Nucleus accumbens (tissue), 56 donors: ENCODE measurements around the gene EID2.

Experiments used
- DNase-seq, 56 donors: peaks; one replicate each; lab custom pipeline; 2025; lab: John Stamatoyannopoulos, UW

Gene EID2

DNA sequence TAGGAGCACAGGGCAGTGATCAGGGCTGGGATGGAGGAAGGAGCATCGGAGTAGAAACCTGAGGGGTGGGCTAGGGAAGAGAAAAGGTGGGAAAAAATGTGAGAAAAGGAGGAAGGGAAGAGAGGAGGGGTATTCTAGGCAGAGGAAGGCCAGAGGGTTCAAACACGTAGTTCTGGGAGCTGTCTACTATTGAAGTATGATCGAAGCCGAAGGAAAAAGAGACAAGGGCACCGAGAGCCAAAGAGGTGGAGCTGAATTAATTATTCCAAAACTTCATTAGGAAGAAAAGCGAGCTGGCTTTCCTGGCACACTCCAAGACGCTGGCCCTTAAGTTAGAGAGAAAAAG lies 33.4 kb downstream of the EID2 start:
- DNase-seq: no peak

DNA sequence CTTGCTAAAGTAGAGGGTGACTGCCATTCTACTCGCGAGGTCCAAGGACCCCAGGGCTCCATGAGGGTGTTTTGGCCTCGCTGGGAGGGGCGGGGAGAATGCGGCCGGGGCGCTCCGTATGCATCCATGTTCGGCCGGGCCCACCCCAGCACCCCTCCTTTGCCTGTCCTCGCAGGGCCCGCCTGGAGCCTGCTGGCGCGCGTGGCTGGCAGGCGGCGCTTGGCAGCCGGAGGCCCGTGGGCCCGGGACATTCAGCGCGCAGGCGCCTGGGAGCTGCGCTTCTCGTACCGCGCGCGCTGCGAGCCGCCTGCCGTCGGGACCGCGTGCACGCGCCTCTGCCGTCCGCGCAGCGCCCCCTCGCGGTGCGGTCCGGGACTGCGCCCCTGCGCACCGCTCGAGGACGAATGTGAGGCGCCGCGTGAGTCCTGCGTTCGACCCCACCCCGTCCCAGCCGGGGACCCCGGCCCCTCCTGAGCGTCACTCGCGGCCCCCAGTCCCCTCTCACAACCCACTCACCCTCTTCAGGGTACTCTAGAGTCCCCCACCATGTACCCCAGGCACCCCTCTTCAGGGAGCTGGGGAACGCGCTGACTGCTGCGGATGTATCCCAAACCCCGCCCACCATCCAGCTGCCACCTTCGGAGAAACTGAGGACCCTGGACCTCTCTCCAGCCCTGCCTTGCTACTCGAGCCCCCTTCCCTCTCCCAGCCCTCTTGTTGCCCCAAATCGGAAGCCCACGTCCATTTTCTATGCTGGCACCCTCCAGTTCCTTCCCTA lies 37.1 kb downstream of the EID2 start:
- DNase-seq: peak in 3 of 56 donors; percentile 7 to 30 (median 13)

DNA sequence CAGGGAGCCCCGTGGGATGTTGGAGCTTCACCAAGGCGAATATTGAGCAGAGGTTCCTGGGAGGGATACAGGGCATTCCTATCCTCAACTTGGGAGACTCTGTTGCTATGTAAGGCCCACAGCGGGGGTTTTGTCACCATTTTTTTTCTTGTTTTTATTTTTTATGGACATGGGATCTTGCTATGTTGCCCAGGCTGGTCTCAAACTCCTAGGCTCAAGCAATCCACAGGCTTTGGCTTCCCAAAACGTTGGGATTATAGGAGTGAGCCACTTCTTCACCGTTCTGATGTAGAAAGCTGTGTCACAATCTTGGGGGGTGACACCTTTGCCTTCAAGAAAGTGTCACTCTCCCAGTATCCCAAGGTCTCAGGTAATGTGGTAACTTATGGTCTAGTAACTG lies 38.6 kb downstream of the EID2 start:
- DNase-seq: no peak

DNA sequence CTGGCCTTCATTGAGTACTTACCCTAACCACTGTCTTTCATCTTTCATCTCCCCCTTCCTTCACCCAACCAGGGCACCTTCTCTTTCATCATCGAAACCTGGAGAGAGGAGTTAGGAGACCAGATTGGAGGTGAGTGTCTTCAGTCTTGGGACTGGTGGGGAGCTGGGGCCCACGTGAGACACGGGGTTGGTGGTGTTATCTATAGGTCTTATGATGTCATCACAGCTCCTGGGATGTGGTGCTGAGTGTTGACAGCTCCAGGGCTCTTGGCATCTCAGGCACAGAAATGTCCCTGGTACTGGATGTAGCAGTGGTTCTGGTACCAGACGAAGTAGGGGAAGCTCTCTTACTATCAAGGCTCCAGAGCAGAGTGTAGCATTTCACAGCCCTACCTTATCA lies 39.4 kb downstream of the EID2 start:
- no peak for DNase-seq

DNA sequence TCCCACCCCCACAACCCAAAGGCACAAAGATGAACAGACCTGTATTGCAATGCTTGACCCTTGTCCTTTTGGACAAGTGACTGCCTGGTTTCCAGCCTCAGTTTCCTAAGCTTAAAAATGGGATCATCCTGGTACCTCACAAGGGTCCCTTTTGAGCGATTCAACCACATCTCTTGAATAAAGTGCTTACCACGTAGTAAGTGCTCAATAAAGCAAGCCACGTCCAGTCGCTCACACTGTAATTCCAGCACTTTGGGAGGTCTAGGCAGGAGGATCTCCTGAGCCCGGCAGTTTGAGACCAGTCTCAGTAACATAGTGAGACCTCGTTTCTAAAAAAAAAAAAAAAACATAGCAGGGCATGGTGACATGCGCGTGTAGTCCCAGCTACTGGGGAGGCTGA lies 40.0 kb downstream of the EID2 start:
- no peak for DNase-seq

DNA sequence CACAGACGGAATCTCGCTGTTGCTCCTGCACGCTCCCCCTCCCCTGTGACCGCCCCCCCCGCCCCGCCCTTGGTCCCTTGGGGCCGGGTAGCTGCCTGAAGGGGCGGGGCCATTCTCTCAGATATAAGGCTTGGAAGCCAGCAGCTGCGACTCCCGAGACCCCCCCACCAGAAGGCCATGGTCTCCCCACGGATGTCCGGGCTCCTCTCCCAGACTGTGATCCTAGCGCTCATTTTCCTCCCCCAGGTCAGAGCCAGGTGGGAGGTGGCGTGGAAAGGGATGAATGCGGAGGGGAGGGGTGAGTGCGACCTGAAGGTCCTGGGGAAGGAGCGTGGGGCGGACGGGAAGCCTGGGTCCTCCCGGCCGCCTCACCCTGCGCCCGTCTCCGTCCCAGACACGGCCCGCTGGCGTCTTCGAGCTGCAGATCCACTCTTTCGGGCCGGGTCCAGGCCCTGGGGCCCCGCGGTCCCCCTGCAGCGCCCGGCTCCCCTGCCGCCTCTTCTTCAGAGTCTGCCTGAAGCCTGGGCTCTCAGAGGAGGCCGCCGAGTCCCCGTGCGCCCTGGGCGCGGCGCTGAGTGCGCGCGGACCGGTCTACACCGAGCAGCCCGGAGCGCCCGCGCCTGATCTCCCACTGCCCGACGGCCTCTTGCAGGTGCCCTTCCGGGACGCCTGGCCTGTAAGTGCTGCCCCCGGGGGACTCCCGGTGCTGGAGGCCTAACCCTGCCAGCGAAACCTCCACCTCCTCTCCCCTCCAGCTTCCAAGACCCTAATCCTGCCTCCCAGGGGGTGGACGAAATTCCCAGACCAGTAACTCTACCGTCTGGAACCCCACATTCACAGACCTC lies 40.9 kb downstream of the EID2 start, which contains the start of gene DLL3:
Gene DLL3, plus strand, starts transcription at position 150 of the 845 bp plus-strand sequence. Its CDS starts 28 bp downstream, at position 178.
- DNase-seq: peak in 4 of 56 donors; percentile 3 to 43 (median 22)

DNA sequence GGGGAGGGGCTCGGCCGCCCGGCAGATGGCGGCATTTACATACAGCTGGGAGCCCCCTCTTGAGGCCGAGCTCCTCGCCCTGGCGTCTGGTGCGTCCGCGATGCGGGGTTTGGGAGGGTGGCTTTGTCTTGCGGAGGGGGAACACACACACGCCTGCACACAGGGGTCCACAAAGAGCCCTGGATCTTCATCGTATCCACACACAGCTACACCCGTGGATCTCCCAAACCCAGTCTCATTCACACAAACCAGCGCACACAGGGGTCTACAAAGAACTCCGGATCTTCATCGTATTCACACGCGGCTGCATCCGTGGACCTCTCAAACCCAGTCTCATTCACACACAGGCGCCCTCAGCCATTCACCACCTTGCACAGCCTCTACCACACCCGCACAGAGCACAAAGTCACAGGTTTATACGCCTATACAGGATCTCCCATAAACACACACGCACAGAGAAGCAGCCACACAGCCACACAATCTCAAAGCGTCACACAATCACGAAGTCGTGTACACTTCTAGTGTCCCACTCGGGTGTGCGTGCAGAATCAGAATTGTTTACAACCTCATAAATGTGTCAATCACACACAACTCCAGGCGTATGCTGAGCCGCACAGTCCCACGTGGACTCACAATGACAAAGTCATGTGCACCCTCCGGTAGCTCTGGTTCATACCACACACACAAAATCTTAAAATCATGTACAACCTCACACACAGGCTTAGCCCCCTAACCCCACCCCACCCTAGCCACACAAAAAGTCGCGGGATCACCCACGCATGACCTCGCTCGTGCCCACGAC lies 41.8 kb downstream of the EID2 start:
- peak in 31 of 56 donors; percentile 7 to 52 (median 20) for DNase-seq

DNA sequence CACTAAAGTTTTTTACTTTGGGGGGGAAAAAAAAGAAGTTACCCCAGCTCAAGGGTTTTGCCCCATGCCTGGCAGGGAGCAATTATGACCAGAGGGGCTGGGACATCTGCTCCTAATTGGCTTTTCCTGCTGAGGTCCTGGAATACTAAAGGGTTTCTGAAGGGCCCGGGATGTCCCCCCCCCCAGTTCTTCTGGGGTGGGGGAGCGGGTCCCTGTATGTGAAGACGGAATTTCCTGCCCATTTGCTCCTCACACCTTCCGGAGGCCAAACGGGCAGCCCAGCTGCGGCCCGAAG lies 42.3 kb downstream of the EID2 start:
- peak in 1 of 56 donors; percentile 6 for DNase-seq

DNA sequence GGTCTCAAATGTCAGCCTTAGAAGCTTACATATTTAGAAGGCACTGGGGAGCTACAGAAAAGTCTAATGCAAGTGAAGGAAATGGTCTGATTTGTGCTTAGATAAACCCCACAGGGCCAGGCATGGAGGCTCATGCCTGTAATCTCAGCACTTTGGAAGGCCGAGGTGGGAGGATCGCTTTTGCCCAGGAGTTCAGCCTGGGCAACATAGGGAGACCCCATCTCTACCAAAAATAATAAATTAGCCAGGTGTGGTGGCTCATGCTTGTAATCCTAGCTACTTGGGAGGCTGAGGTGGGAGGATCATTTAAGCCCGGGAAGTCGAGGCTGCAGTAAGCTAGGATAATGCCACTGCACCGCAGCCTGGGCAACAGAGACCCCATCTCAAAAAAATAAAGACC lies 43.9 kb downstream of the EID2 start:
- no peak for DNase-seq

DNA sequence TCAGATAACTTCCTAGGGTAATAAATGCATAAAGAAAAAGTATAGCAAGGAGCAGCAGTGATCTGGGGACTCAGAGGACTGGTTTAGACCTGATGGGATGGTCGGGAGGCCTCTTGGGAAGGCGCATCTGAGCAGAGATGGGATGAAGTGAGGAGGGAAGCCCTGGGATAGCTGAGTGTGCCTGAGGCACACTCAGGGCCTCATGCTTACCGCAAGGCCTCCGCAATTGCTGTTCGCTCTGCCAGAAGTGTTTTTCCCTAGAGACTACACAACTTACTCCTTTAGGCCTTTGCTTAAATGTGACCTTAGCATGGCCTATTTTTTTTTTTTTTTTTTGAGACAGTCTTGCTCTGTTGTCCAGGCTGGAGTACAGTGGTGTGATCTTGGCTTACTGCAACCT lies 45.3 kb downstream of the EID2 start:
- DNase-seq: no peak

DNA sequence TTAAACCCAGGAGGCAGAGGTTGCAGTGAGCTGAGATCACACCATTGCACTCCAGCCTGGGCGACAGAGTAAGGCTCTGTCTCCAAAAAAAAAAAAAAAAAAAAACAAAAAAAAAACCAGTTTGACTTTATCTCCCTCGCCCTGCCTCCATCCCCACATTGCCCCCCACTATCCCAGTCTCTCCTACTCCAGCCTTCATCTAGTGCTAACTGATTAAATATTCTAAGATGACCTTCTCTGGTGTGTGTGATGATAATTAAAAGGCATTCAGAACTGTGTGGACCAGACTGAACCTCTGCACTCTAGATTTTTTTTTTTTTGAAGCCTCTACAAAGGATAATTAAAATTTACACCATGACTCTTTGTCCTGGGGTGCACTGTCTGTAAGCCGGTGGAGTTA lies 47.2 kb downstream of the EID2 start:
- DNase-seq: no peak

DNA sequence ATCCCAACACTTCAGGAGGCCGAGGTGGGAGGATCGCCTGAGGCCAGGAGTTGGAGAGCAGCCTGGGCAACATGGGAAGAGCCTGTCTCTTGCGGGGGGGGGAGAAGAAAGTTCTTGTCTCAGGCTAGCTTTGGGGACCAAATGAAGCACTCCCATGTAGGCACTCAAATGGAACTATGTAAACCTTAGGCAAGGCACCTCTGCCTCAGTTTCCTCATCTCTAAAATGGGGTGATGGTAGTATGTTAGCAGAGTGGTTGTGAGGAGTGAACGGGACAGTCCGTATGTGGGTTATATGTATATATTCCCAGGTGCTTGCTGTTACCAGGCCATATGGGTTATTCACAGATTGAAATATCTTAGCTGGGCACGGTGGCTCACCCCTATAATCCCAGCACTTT lies 47.7 kb downstream of the EID2 start:
- DNase-seq: no peak

DNA sequence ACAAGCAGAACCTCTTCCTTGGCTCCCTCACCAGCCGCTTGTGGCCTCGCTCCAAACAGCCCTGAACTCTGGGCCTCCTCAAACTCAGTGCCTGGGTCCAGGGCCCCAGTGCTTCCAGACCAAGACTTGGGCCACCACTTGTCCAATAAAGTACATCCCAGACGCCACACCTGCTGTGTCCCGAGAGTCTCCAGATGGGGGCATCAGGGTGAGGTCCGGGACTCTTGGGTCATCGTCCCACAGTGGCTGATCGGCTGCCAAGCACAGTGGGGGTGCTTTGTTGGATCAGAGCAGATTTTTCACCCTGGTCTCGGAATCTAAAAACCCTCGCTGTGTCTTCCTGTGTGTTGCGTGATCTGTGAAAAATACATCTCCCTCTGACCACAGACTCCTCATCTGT lies 50.2 kb downstream of the EID2 start:
- DNase-seq: no peak
